LNCaP clone FGC (cell line): ENCODE results near the gene HECTD4.

ENCODE experiments used
- DNase-seq: peaks from one replicate; pipeline ENCODE4 v3.0.0-alpha.2; 2011; ENCODE audit warnings: low read depth
- H3K4me3 ChIP-seq: 2 replicates; pipeline ENCODE4 v1.5.1; 2011; ENCODE audit warnings: mild to moderate bottlenecking, low read depth, low read length, control low read depth
- CTCF ChIP-seq: IDR thresholded peaks from 2 replicates; pipeline ENCODE4 v1.5.1; 2012; ENCODE audit warnings: mild to moderate bottlenecking; ENCODE audit not compliant: control insufficient read depth, insufficient read depth; ENCODE audit errors: extremely low read depth

HECTD4 gene

GRCh38 chr12:112198120-112198733, 184.0 kb downstream of the HECTD4 start:
- TF ChIP-seq CTCF = peak; percentile 70
- DNase-seq = peak; percentile 4
- no peak overlapping the region for H3K4me3 ChIP-seq

- DNase-seq = no peak
- no peak overlapping the region for H3K4me3 ChIP-seq
- no peak for TF ChIP-seq CTCF
Measured at GRCh38 chr12:112196196-112196875, 185.9 kb downstream of the HECTD4 start.

- DNase-seq = no peak
- no peak for TF ChIP-seq CTCF
Measured at GRCh38 chr12:112194601-112195247, 187.5 kb downstream of the HECTD4 start.

GRCh38 chr12:112192475-112192874, 189.8 kb downstream of the HECTD4 start:
- no peak for DNase-seq
- H3K4me3 ChIP-seq = no peak overlapping the region
- TF ChIP-seq CTCF = no peak

More at GRCh38 chr12:112194601-112195247, 187.5 kb downstream of the HECTD4 start:
- H3K4me3 ChIP-seq = no peak overlapping the region

- H3K4me3 ChIP-seq = no peak overlapping the region
- no peak for TF ChIP-seq CTCF
- DNase-seq = no peak
Measured at GRCh38 chr12:112191840-112192321, 190.3 kb downstream of the HECTD4 start.

- no peak overlapping the region for H3K4me3 ChIP-seq
- DNase-seq = no peak
- TF ChIP-seq CTCF = no peak
Measured at GRCh38 chr12:112191201-112191600, 191.0 kb downstream of the HECTD4 start.
